ENCODE data around the gene PTPN9.
"Not testable (repeated sequence)": the region's sequence is repeated elsewhere in the genome, so short reads cannot be mapped to it uniquely, and the experiment has no call there.

PTPN9 gene

DNA sequence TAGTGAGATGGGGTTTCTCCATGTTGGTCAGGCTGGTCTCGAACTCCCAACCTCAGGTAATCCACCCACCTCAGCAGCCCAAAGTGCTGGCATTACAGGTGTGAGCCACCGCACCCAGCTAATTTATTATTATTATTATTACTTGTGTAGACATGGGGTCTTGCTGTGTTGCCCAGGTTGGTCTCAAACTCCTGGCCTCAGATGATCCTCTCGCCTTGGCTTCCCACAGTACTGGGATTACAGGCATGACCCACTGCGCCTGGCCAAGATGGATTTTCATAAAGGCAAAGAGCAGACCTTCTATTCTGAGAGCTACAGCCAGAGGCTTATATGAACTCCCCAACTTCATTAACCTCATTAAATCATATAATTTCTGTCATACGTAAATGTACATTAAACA lies 17.2 kb downstream of the PTPN9 start:
- no peaks in the 10 kb centered on the region for H3K9me3 Mint-ChIP-seq
- H3K27me3 Mint-ChIP-seq, result no peaks in the 10 kb centered on the region
- no peaks in the 10 kb centered on the region for H3K4me1 Mint-ChIP-seq (ENCODE audit: low read depth)
- H3K4me3 Mint-ChIP-seq, result no peak overlapping the region
- H3K27ac Mint-ChIP-seq, result no peak overlapping the region
- H3K36me3 Mint-ChIP-seq (ENCODE audit: low read depth), result peaks cover 3% of the 10 kb centered on the region

DNA sequence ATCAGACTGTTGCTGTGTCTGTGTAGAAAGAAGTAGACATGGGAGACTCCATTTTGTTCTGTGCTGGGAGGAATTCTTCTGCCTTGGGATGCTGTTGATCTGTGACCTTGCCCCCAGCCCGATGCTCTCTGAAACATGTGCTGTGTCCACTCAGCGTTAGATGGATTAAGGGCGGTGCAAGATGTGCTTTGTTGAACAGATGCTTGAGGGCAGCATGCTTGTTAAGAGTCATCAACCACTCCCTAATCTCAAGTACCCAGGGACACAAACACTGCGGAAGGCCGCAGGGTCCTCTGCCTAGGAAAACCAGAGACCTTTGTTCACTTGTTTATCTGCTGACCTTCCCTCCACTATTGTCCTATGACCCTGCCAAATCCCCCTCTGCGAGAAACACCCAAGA lies 19.8 kb downstream of the PTPN9 start:
- H3K36me3 Mint-ChIP-seq (ENCODE audit: low read depth); H3K27ac Mint-ChIP-seq; H3K27me3 Mint-ChIP-seq; H3K4me3 Mint-ChIP-seq; H3K9me3 Mint-ChIP-seq; H3K4me1 Mint-ChIP-seq (ENCODE audit: low read depth): not testable (repeated sequence)

DNA sequence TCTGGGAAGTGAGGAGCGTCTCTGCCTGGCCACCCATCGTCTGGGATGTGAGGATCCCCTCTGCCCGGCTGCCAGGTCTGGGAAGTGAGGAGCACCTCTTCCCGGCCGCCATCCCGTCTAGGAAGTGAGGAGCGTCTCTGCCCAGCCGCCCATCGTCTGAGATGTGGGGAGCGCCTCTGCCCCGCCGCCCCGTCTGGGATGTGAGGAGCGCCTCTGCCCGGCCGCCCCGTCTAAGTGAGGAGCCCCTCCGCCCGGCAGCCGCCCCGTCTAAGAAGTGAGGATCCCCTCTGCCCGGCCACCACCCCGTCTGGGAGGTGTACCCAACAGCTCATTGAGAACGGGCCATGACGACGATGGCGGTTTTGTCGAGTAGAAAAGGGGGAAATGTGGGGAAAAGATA lies 20.2 kb downstream of the PTPN9 start:
- not testable (repeated sequence) for H3K4me3 Mint-ChIP-seq; H3K36me3 Mint-ChIP-seq (ENCODE audit: low read depth); H3K4me1 Mint-ChIP-seq (ENCODE audit: low read depth); H3K9me3 Mint-ChIP-seq; H3K27me3 Mint-ChIP-seq; H3K27ac Mint-ChIP-seq

DNA sequence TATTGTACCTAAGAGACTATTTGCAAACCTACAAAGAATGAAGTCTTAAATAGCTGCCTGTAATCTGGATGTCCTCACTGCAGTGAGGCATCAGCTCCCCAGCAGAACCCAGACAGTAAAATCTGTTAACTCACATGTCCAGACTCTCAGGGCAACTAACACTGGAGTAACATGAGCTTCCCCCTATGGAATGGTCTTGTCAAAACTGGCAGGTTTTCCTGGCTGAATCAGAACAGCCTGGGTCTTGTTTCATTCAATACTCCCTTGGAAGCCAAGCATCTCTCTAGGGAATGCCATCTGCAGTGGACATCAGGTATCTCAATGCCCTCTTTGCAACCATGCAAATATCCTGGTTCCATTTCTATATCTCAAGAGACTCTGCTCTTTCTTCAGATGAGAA lies 24.4 kb downstream of the PTPN9 start:
- Mint-ChIP-seq H3K27ac (no peak overlapping the region), H3K4me1 (ENCODE audit: low read depth) (no peaks in the 10 kb centered on the region), H3K4me3 (no peak overlapping the region), H3K9me3 (no peaks in the 10 kb centered on the region), H3K36me3 (ENCODE audit: low read depth) (no peaks in the 10 kb centered on the region), H3K27me3 (no peaks in the 10 kb centered on the region)

DNA sequence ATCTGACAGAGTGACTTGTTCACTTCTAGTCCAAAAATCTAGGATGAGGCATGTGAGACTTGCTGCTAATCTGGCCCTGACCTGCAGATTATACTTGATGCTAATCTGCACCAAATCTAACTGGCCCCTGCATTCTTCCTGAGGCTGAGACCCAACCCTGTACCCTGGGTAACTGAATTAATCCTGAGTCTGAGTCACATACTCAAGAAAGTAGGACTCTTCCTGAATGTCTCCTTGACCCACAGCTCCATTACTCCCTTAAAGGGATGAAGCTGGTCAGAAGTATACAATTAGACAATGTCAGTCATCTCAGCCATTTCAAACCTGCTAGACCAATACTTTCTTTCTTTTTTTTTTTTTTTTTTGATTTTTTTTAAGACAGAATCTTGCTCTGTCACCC lies 25.5 kb downstream of the PTPN9 start:
- no peak overlapping the region for H3K4me3 Mint-ChIP-seq
- no peaks in the 10 kb centered on the region for H3K36me3 Mint-ChIP-seq (ENCODE audit: low read depth)
- H3K27ac Mint-ChIP-seq, result peak overlapping the region; percentile 22
- no peaks in the 10 kb centered on the region for H3K4me1 Mint-ChIP-seq (ENCODE audit: low read depth)
- no peaks in the 10 kb centered on the region for H3K9me3 Mint-ChIP-seq
- H3K27me3 Mint-ChIP-seq, result no peaks in the 10 kb centered on the region

DNA sequence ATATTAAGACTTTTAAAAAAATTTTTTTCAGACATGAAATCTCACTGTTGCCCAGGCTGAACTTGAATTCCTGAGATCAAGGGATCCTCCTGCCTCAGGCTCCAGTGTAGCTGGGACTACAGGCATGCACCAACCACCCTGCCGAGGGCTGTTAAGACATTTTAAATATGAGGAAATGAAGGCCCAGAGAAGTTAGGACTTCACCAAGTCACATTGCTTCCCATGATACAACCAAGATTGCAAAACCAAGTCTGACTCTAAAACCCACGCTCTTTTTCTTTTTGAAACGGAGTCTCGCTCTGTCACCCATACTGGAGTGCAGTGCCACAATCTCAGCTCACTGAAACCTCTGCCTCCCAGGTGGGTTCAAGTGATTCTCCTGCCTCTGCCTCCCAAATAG lies 28.0 kb downstream of the PTPN9 start:
- Mint-ChIP-seq H3K27me3 (no peaks in the 10 kb centered on the region), H3K9me3 (no peaks in the 10 kb centered on the region), H3K27ac (no peak overlapping the region), H3K4me3 (no peak overlapping the region), H3K4me1 (ENCODE audit: low read depth) (no peaks in the 10 kb centered on the region), H3K36me3 (ENCODE audit: low read depth) (no peaks in the 10 kb centered on the region)

DNA sequence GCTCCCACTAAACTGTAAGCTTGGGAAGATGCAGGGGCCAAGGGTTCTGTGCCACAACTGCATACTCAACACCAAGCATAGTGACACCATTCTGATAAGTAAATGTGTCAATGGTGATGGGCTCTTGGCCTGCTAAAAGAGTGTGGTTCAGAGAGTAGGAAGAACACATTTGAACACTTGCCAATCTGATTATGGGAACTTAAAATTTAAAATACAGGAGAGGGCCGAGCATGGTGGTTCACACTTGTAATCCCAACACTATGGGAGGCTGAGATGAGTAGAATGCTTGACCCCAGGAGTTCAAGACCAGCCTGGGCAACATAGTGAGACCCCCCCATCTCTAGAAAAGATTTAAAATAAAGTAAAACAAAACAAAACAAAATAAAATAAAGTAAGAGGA lies 34.1 kb downstream of the PTPN9 start:
- no peak overlapping the region for H3K27ac Mint-ChIP-seq
- peaks cover 9% of the 10 kb centered on the region for H3K4me1 Mint-ChIP-seq (ENCODE audit: low read depth)
- H3K9me3 Mint-ChIP-seq, result no peaks in the 10 kb centered on the region
- no peak overlapping the region for H3K4me3 Mint-ChIP-seq
- no peaks in the 10 kb centered on the region for H3K27me3 Mint-ChIP-seq
- peaks cover 10% of the 10 kb centered on the region for H3K36me3 Mint-ChIP-seq (ENCODE audit: low read depth)

DNA sequence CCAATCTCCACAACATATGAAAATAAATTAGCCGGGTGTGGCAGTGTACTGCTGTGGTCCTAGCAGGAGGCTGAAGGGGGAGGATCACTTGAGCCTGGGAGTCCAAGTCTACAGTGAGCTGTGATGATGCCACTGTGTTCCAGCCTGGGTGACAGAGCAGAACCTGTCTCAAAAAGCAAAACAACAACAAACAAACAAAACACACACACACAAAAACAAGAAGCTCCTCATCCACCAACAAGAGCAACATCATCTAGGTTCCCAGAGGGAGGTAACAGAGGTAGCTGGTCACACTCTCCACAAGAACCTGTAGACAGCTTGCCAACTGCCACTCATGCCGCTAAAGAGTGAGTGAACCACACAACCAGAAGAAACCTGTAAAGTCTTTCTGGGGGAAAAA lies 34.8 kb downstream of the PTPN9 start:
- peaks cover 9% of the 10 kb centered on the region for H3K4me1 Mint-ChIP-seq (ENCODE audit: low read depth)
- no peaks in the 10 kb centered on the region for H3K9me3 Mint-ChIP-seq
- no peak overlapping the region for H3K4me3 Mint-ChIP-seq
- H3K36me3 Mint-ChIP-seq (ENCODE audit: low read depth), result peaks cover 14% of the 10 kb centered on the region
- H3K27me3 Mint-ChIP-seq, result no peaks in the 10 kb centered on the region
- H3K27ac Mint-ChIP-seq, result no peak overlapping the region

DNA sequence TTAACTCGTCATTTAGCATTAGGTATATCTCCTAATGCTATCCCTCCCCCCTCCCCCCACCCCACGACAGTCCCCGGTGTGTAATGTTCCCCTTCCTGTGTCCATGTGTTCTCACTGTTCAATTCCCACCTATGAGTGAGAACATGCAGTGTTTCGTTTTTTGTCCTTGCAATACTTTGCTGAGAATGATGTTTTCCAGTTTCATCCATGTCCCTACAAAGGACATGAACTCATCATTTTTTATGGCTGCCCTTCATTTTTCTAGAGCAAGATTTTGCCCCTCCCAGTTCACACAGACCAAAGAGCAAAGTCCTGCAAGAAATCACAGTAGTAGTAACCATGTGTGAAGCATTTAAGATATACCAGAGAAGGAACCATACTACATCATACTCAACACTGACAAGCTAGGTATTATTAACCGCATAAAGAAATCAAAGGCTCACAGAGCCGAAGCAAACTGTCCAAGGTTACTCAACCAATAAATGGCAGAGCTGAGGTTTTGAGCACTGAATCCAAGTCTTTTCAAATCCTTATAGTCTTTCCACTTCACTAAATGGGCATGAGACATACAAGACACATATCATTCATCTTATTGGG lies 36.1 kb downstream of the PTPN9 start:
- peaks cover 14% of the 10 kb centered on the region for H3K36me3 Mint-ChIP-seq (ENCODE audit: low read depth)
- not testable (repeated sequence) for H3K27me3 Mint-ChIP-seq; H3K4me3 Mint-ChIP-seq; H3K9me3 Mint-ChIP-seq; H3K27ac Mint-ChIP-seq; H3K4me1 Mint-ChIP-seq (ENCODE audit: low read depth)

DNA sequence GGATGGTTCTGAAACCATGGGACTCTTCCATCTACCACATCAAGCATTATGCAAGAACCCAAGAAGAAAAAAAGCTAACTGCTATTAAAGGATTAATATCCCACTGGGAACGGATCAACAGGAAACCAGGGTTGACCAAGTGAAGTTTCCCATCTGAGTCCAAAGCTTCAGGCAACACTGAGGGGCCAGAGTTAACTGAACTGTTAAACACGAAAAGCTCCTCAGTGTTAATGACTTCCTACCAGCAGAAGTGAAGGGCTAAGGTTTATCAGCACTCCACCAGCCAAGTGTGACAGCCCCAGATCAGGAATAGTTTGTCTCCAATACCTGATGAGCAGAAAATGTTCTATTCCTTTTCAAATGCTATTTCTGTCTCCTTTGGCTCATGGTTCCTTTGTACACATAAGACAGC lies 36.7 kb downstream of the PTPN9 start:
- no peaks in the 10 kb centered on the region for H3K9me3 Mint-ChIP-seq
- peaks cover 14% of the 10 kb centered on the region for H3K36me3 Mint-ChIP-seq (ENCODE audit: low read depth)
- no peak overlapping the region for H3K4me3 Mint-ChIP-seq
- no peaks in the 10 kb centered on the region for H3K27me3 Mint-ChIP-seq
- H3K27ac Mint-ChIP-seq, result peak overlapping the region; percentile 29
- peaks cover 9% of the 10 kb centered on the region for H3K4me1 Mint-ChIP-seq (ENCODE audit: low read depth)

DNA sequence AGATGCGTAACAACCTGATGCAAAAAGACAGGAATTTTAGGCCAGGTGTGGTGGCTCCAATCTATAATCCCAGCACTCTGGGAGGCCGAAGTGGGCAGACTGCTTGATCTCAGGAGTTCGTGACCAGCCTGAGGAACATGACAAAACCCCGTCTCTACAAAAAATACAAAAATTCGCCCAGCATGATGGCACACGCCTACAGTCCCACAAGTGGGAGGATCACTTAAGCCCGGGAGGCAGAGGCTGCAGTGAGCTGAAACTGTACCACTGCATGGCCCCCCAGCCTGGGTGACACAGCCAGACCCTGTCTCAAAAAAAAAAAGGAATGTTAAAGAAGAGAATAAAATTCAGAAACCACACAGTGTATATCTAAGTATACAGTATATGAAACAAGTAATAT lies 40.7 kb downstream of the PTPN9 start:
- Mint-ChIP-seq H3K4me3 (no peak overlapping the region), H3K4me1 (ENCODE audit: low read depth) (peaks cover 12% of the 10 kb centered on the region), H3K9me3 (no peaks in the 10 kb centered on the region)

DNA sequence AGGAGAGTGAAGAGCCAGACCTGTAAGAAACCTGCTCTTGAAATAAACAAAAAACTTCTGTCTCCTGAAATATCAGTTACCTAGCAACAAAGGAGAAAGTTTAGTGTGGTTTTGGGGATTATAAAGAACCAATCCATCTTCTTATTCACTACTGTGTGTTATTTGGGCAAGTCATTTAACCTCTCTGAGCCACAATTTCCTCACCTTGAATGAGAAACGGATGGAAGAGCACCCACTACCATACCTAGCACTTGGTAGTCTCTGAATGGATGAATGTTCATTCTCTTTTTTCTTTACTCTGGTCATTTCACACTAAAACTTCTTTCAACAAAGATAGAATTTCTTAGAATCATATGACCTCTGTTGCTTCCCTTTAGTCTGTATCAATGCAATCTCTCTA lies 45.2 kb downstream of the PTPN9 start:
- Mint-ChIP-seq H3K36me3 (ENCODE audit: low read depth) (peaks cover 4% of the 10 kb centered on the region), H3K27ac (no peak overlapping the region), H3K4me1 (ENCODE audit: low read depth) (peaks cover 12% of the 10 kb centered on the region), H3K27me3 (no peaks in the 10 kb centered on the region), H3K4me3 (no peak overlapping the region), H3K9me3 (no peaks in the 10 kb centered on the region)

More for the DNA sequence above, 40.7 kb downstream of the PTPN9 start:
- H3K27ac Mint-ChIP-seq, result no peak overlapping the region
- no peaks in the 10 kb centered on the region for H3K27me3 Mint-ChIP-seq
- H3K36me3 Mint-ChIP-seq (ENCODE audit: low read depth), result peaks cover 7% of the 10 kb centered on the region

DNA sequence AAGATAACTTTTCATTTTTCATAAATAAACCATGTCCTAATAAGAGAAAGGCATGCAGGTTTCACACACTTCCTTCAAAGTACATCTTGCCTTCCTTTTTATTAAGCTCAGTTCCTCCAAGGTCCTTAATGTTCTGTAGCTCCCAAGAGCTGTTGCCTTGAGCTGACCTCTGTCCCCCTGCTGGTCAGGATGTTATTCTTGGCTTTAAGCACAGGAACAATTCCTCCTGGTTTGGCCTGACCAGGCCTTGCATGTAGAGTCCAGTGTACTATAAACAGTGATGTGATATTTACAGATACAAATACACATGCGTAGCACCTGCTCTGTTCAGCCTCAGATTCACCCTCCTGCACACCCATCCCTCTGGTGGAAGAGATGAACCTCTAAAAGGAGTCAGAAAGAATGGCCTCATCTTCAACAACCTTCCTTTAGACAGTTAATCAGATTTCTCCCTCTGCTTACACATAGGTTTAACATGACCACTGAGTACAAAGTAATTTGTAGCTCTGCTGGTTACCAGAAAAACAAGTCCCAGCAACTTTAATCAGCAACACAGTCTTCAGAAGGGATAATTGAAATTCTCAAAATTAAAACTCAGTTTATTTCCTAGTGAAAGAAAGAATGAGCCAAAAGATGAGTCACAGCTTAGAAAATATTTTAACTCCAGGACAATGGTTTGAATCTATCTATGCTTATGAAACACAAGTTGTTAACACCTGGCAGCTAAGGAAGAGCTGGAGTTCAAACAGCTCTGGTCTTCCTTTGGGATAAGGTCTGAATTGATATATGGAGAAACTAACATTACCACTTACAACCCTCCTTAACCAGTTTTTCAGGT lies 46.5 kb downstream of the PTPN9 start:
- Mint-ChIP-seq H3K36me3 (ENCODE audit: low read depth) (peaks cover 4% of the 10 kb centered on the region), H3K4me3 (no peak overlapping the region), H3K27me3 (no peaks in the 10 kb centered on the region), H3K4me1 (ENCODE audit: low read depth) (peaks cover 12% of the 10 kb centered on the region), H3K9me3 (no peaks in the 10 kb centered on the region), H3K27ac (no peak overlapping the region)

DNA sequence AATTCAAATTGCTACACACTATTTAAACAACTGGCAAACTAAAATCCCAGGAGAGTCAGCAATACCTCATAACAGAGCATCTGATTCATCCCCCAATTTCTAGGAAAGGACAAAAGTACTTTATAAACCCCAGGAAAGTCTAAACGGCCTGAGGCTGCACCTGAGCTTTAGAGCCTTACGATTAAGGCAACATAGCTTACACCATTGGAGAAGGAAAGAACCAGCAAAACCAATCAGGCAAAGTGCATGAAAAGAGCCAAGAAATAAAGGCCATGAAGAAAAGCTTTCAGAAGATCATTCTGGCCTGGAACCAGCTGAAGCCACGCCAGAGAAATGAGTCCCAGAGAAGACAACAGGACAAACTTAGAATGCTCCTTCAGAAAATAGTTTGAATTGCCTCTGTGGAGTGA lies 48.1 kb downstream of the PTPN9 start:
- Mint-ChIP-seq H3K4me1 (ENCODE audit: low read depth) (peaks cover 12% of the 10 kb centered on the region), H3K4me3 (no peak overlapping the region), H3K27me3 (no peaks in the 10 kb centered on the region), H3K36me3 (ENCODE audit: low read depth) (peaks cover 11% of the 10 kb centered on the region), H3K27ac (no peak overlapping the region), H3K9me3 (no peaks in the 10 kb centered on the region)

DNA sequence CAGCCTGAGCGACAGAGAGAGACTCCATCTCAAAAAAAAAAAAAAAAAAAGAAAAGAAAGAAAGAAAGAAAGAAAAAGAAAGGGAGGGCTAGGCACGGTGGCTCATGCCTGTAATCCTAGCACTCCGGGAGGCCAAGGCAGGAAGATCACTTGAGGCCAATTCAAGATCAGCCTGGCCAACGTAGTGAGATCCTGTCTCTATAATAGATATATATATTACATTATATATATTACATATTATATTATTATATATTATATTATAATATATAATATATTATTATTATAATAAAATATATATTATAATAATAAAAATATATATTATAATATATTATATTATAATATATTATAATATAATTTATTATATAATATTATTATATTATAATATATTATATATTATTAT lies 48.9 kb downstream of the PTPN9 start:
- H3K4me1 Mint-ChIP-seq (ENCODE audit: low read depth), result peaks cover 12% of the 10 kb centered on the region
- H3K27ac Mint-ChIP-seq, result no peak overlapping the region
- H3K27me3 Mint-ChIP-seq, result no peaks in the 10 kb centered on the region
- no peaks in the 10 kb centered on the region for H3K9me3 Mint-ChIP-seq
- peaks cover 11% of the 10 kb centered on the region for H3K36me3 Mint-ChIP-seq (ENCODE audit: low read depth)
- H3K4me3 Mint-ChIP-seq, result no peak overlapping the region

DNA sequence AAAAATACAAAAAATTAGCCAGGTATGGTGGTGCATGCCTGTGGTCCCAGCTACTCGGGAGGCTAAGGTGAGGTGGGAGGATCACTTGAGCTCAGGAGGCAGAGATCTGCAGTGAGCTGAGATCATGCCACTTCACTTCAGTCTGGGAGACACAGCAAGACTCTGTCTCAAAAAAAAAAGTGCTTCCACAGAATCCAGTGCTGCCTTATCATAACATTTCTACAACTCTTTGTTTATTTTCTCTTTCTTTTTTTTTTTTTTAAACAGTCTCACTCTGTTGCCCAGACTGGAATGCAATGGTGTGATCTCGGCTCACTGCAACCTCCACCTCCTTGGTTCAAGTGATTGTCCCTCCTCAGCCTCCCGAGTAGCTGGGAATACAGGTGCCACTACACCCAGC lies 53.4 kb downstream of the PTPN9 start:
- not testable (repeated sequence) for H3K4me1 Mint-ChIP-seq (ENCODE audit: low read depth); H3K4me3 Mint-ChIP-seq; H3K9me3 Mint-ChIP-seq; H3K27ac Mint-ChIP-seq; H3K27me3 Mint-ChIP-seq
- H3K36me3 Mint-ChIP-seq (ENCODE audit: low read depth), result peaks cover 36% of the 10 kb centered on the region
